ENCODE measurements around the gene AMOTL2. TPM values are rescaled to one million over a fixed set of nuclear protein-coding genes. Genes with fewer than 3 reads are reported as not detected.

The AMOTL2 gene
- total RNA-seq, 1 experiment from 2014 or later = 30.9 TPM

- Mint-ChIP-seq H3K4me1 (peaks cover 45 to 58% of the 10 kb centered on the region in 2 experiments), H3K27ac (peak overlapping the region; percentile 79 to 95 (median 85)), H3K9me3 (no peaks in the 10 kb centered on the region), H3K4me3 (peak overlapping the region; percentile 6 to 46; a peak in 2 of 5 replicates), H3K36me3 (ENCODE audit: insufficient read depth in 1 of 3, low read depth in 3 of 3) (peaks cover 69 to 90% (median 84%) of the 10 kb centered on the region in 3 experiments), H3K27me3 (ENCODE audit: low read depth) (no peaks in the 10 kb centered on the region; the same call in 1 of the 2 replicates)
- WGBS (ENCODE audit: extremely low coverage, insufficient read length, low lambda C conversion rate) = no CpG with 5 or more reads among the region's 3 CpGs
- Histone ChIP-seq H2BK15ac (ENCODE audit: low read depth, low read length) (no peak overlapping the region), H3K23ac (ENCODE audit: insufficient read length, low read depth, low read length) (no peak overlapping the region), H4K20me1 (ENCODE audit: control insufficient read depth, insufficient read depth, insufficient read length) (no peaks in the 10 kb centered on the region), H4K91ac (ENCODE audit: insufficient read length, low read depth, low read length) (peak overlapping the region; percentile 96), H3K18ac (ENCODE audit: insufficient read length, low read depth, low read length) (peak overlapping the region; percentile 89), H3K9me3 (ENCODE audit: control insufficient read depth, low read depth, low read length) (no peaks in the 10 kb centered on the region), H3K4me2 (ENCODE audit: insufficient read depth, insufficient read length, low read length) (no peak overlapping the region), H3K14ac (ENCODE audit: insufficient read depth, low read length) (peak overlapping the region; percentile 90; the same call in 1 of the 2 replicates), H3K27me3 (ENCODE audit: insufficient read depth, low read length) (no peaks in the 10 kb centered on the region), H2AFZ (ENCODE audit: low read length) (no peak overlapping the region), H3K4ac (ENCODE audit: low read depth, low read length) (peak overlapping the region; percentile 82), H3K23me2 (ENCODE audit: insufficient read length, low read depth, low read length, poor library complexity, severe bottlenecking) (no peaks in the 10 kb centered on the region), H2AK5ac (ENCODE audit: insufficient read length, low read length) (no peak overlapping the region), H4K8ac (replicated peaks; ENCODE audit: insufficient read length, low read depth, low read length) (no peak overlapping the region), H3K56ac (ENCODE audit: insufficient read length, low read depth, low read length) (no peak overlapping the region), H3K79me1 (ENCODE audit: insufficient read depth, low read depth, low read length, poor library complexity, severe bottlenecking) (no peaks in the 10 kb centered on the region), H3K27ac (ENCODE audit: insufficient read length, low read depth, low read length) (no peak overlapping the region), H2BK12ac (ENCODE audit: insufficient read length, low read depth, low read length) (peak overlapping the region; percentile 78), H3K4me1 (ENCODE audit: insufficient read depth, low read length) (peaks cover 21% of the 10 kb centered on the region; the same call in 1 of the 2 replicates), H4K5ac (ENCODE audit: insufficient read length, low read depth, low read length) (no peak overlapping the region), H3K9ac (ENCODE audit: extremely low read depth, insufficient read length, low read length) (no peak overlapping the region), H2BK120ac (ENCODE audit: low read depth, low read length, poor library complexity, severe bottlenecking) (no peak overlapping the region), H3T11ph (ENCODE audit: low read length) (no peak overlapping the region), H2BK20ac (ENCODE audit: low read depth, low read length, poor library complexity, severe bottlenecking) (no peak overlapping the region), H2BK5ac (ENCODE audit: insufficient read length, low read length) (peak overlapping the region; percentile 38), H3K79me2 (ENCODE audit: insufficient read depth, low read length) (no peaks in the 10 kb centered on the region)
- TF ChIP-seq CTCF (conservative IDR thresholded peaks at IDR 0.05) = no peak
- no peak for DNase-seq
These were observed 10.9 kb downstream of the AMOTL2 start for GRCh38 chr3:134363381-134363755.

Measured in H9 (cell line).